Ishikawa (cell line): ENCODE measurements around the gene SLC39A2.

Experiments used
- CEBPB ChIP-seq: IDR thresholded peaks from 2 replicates; pipeline ENCODE4 v1.6.1; 2012
- CREB1 ChIP-seq: IDR thresholded peaks from 2 replicates; pipeline ENCODE4 v1.6.1; 2012; ENCODE audit warnings: low read depth
- EGR1 ChIP-seq: IDR thresholded peaks from 2 replicates; pipeline ENCODE4 v1.6.1; 2012
- EP300 ChIP-seq: IDR thresholded peaks from 2 replicates; pipeline ENCODE4 v1.6.1; 2012; ENCODE audit warnings: borderline replicate concordance
- FOXM1 ChIP-seq: IDR thresholded peaks from 2 replicates; pipeline ENCODE4 v1.6.1; 2012; ENCODE audit warnings: low read depth, borderline replicate concordance
- MAX ChIP-seq: IDR thresholded peaks from 2 replicates; pipeline ENCODE4 v1.6.1; 2012
- NFIC ChIP-seq: IDR thresholded peaks from 2 replicates; pipeline ENCODE4 v1.6.1; 2012
- RAD21 ChIP-seq: IDR thresholded peaks from 2 replicates; pipeline ENCODE4 v1.6.1; 2012; ENCODE audit warnings: low read depth
- REST ChIP-seq: IDR thresholded peaks from 2 replicates; pipeline ENCODE4 v1.6.1; 2012; ENCODE audit warnings: low read depth, mild to moderate bottlenecking
- TAF1 ChIP-seq: IDR thresholded peaks from 2 replicates; pipeline ENCODE4 v1.6.1; 2012; ENCODE audit warnings: low read depth, mild to moderate bottlenecking
- TCF12 ChIP-seq: IDR thresholded peaks from 2 replicates; pipeline ENCODE4 v1.6.1; 2012; ENCODE audit warnings: low read depth
- TEAD4 ChIP-seq: IDR thresholded peaks from 2 replicates; pipeline ENCODE4 v1.6.1; 2012
- USF1 ChIP-seq: IDR thresholded peaks from 2 replicates; pipeline ENCODE4 v1.6.1; 2012
- YY1 ChIP-seq: IDR thresholded peaks from 2 replicates; pipeline ENCODE4 v1.6.1; 2012; ENCODE audit warnings: low read depth
- ZBTB7A ChIP-seq: IDR thresholded peaks from 2 replicates; pipeline ENCODE4 v1.6.1; 2012; ENCODE audit warnings: low read depth

The SLC39A2 gene

GRCh38 chr14:21019366-21019765, 20.3 kb downstream of the SLC39A2 start:
- TF ChIP-seq TEAD4 (no peak), FOXM1 (no peak), TAF1 (no peak), USF1 (no peak), REST (no peak), TCF12 (no peak), MAX (no peak), NFIC (no peak), ZBTB7A (no peak), YY1 (no peak), EP300 (no peak), CEBPB (no peak), CREB1 (no peak), EGR1 (no peak), RAD21 (no peak)

- TF ChIP-seq USF1 = no peak
- TF ChIP-seq FOXM1 = no peak
- TF ChIP-seq ZBTB7A = no peak
- TF ChIP-seq YY1 = no peak
- no peak for TF ChIP-seq REST
- TF ChIP-seq TAF1 = no peak
- TF ChIP-seq CREB1 = no peak
- no peak for TF ChIP-seq TCF12
- TF ChIP-seq RAD21 = no peak
- TF ChIP-seq TEAD4 = no peak
- no peak for TF ChIP-seq EGR1
- no peak for TF ChIP-seq EP300
- no peak for TF ChIP-seq MAX
- no peak for TF ChIP-seq CEBPB
- TF ChIP-seq NFIC = no peak
Measured at GRCh38 chr14:21020977-21021545, 22.0 kb downstream of the SLC39A2 start.

GRCh38 chr14:21022686-21023085, 23.6 kb downstream of the SLC39A2 start:
- TF ChIP-seq NFIC = no peak

GRCh38 chr14:21023174-21023573, 24.1 kb downstream of the SLC39A2 start:
- TF ChIP-seq TCF12 (no peak), MAX (no peak), YY1 (no peak), EGR1 (no peak), USF1 (no peak), TEAD4 (no peak), ZBTB7A (no peak), CEBPB (no peak), FOXM1 (no peak), TAF1 (no peak)

GRCh38 chr14:21023817-21024584, 24.9 kb downstream of the SLC39A2 start:
- no peak for TF ChIP-seq TAF1
- TF ChIP-seq YY1 = no peak
- TF ChIP-seq REST = no peak
- no peak for TF ChIP-seq EP300
- TF ChIP-seq FOXM1 = no peak
